Upper lobe of right lung (tissue), 1 donor: ENCODE measurements around the gene DNAJB12. TPM values are rescaled to one million over a fixed set of nuclear protein-coding genes. Genes with fewer than 3 reads are reported as not detected.
A peak's percentile ranks its signal among the peaks of the same experiment; 100 is the strongest.

Experiments
- ATAC-seq: fragments of 200-7000 bp; cut with Tn5 transposase; one replicate; pipeline ENCODE4 v1.9.1; 2020; ENCODE audit warnings: mild to moderate bottlenecking, moderate library complexity
- DNase-seq: peaks from one replicate; pipeline ENCODE4 v3.0.0-alpha.2; 2020
- H3K27ac ChIP-seq: fragments of 200-600 bp; one replicate; pipeline ENCODE4 v1.8.0; 2022
- H3K27me3 ChIP-seq: fragments of 200-600 bp; one replicate; pipeline ENCODE4 v1.8.0; 2022; ENCODE audit warnings: mild to moderate bottlenecking
- H3K36me3 ChIP-seq: fragments of 200-600 bp; one replicate; pipeline ENCODE4 v1.8.0; 2022
- H3K4me1 ChIP-seq: fragments of 200-600 bp; one replicate; pipeline ENCODE4 v1.8.0; 2022
- H3K4me3 ChIP-seq: fragments of 200-600 bp; one replicate; pipeline ENCODE4 v1.8.0; 2022; ENCODE audit warnings: mild to moderate bottlenecking
- H3K9me3 ChIP-seq: fragments of 200-600 bp; one replicate; pipeline ENCODE4 v1.8.0; 2022
- intact Hi-C: fragments of 100-400 bp; cut with DNase I; formaldehyde crosslinking; loops from one replicate; pipeline ENCODE4 v1.11.0; 2022
- total RNA-seq: library from RNA; stranded (reverse); fragmentation: NEBNext Ultra II Directional; extraction: Animal tissue kit (Norgen Biotek cat#: 25700); gene quantifications from one replicate; pipeline ENCODE4 v1.2.1, GENCODE V29; 2021
- TF ChIP-seq, protein P1 (sequence below): fragments of 200-600 bp; IDR thresholded peaks from one replicate; pipeline ENCODE4 v1.8.0; 2022; ENCODE audit warnings: antibody characterized with exemption
- donor health status: DM: no; HTN: yes; CAD: no; lungs with severe emphysema.

DNAJB12 gene
- total RNA-seq, 1 donor from 2014 or later, result 39.9 TPM

DNA sequence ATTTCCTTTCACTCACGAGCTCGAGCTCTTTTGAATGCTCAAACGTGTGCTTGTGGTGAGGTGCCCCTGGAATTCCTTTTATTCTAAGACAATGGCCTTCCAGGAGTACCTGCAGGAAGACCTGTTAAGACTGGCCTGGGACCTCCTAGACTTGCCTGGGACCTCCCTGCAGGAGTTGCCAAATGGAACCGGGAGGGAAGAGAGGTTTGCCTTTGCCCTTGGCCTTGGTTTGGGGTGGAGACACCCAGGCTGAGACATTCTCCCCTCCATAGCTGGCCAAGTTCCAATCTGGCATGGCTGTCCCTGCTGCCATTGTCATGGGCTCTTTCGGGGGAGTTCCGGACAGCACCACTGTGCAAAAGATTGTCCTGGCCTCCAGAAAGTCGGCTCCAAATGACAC lies 39.7 kb downstream of the DNAJB12 start:
- no peak overlapping the region for H3K4me3 ChIP-seq
- no peaks in the 10 kb centered on the region for H3K27me3 ChIP-seq
- no peaks in the 10 kb centered on the region for H3K9me3 ChIP-seq
- TF ChIP-seq, protein P1, sequence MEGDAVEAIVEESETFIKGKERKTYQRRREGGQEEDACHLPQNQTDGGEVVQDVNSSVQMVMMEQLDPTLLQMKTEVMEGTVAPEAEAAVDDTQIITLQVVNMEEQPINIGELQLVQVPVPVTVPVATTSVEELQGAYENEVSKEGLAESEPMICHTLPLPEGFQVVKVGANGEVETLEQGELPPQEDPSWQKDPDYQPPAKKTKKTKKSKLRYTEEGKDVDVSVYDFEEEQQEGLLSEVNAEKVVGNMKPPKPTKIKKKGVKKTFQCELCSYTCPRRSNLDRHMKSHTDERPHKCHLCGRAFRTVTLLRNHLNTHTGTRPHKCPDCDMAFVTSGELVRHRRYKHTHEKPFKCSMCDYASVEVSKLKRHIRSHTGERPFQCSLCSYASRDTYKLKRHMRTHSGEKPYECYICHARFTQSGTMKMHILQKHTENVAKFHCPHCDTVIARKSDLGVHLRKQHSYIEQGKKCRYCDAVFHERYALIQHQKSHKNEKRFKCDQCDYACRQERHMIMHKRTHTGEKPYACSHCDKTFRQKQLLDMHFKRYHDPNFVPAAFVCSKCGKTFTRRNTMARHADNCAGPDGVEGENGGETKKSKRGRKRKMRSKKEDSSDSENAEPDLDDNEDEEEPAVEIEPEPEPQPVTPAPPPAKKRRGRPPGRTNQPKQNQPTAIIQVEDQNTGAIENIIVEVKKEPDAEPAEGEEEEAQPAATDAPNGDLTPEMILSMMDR, result no peak
- H3K27ac ChIP-seq, result peak overlapping the region; percentile 65
- H3K4me1 ChIP-seq, result peaks cover 62% of the 10 kb centered on the region
- no peak for DNase-seq
- no peaks in the 10 kb centered on the region for H3K36me3 ChIP-seq
- ATAC-seq, result no peak
- intact Hi-C loops, result no loop called here

DNA sequence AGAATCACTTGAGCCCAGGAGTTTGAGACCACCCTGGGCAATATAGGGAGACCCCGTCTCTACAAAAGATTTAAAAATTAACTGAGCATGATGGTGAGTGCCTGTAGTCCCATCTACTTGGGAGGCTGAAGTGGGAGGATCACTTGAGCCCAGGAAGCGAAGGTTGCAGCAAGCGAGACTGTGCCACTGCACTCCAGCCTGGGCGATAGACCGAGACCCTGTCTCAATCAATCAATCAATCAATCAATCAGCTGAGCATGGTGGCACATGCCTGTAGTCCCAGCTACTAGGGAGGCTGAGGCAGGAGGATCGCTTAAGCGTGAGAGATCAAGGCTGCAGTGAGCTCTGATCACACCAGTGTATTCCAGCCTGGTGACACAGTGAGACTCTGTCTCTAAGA lies 40.5 kb downstream of the DNAJB12 start:
- Histone ChIP-seq H3K27me3 (no peaks in the 10 kb centered on the region), H3K27ac (peak overlapping the region; percentile 65), H3K4me3 (no peak overlapping the region), H3K4me1 (peaks cover 67% of the 10 kb centered on the region), H3K36me3 (no peaks in the 10 kb centered on the region), H3K9me3 (no peaks in the 10 kb centered on the region)
- intact Hi-C loops, result no loop called here
- no peak for DNase-seq
- ATAC-seq, result no peak
- TF ChIP-seq, protein P1, result no peak

DNA sequence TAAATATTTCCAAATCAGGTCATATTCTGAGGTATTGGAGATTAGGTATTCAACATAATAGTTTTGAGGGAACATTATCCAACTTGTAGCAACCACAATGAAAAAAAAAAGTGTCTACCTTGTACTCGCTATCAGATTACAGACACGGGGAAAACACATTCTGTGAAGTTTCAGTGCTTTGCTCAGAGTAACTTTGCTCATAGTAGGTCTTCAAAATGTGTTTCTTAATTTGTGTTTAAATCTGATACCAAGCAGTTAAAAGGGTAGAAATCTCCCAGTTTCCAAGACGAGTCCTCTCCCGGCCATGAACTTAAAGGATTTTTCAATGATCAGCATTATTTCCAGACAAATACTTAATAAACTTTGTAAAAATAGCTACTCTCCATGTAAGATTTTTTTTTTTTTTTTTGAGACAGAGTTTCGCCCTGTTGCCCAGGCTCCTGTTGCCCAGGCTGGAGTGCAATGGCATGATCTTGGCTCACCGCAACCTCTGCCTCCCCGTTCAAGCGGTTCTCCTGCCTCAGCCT lies 41.8 kb downstream of the DNAJB12 start:
- Histone ChIP-seq H3K36me3 (no peaks in the 10 kb centered on the region), H3K27me3 (no peaks in the 10 kb centered on the region), H3K9me3 (no peaks in the 10 kb centered on the region), H3K4me1 (peaks cover 67% of the 10 kb centered on the region), H3K4me3 (no peak overlapping the region), H3K27ac (no peak overlapping the region)
- ATAC-seq (no peak), DNase-seq (no peak)
- intact Hi-C loops, result no loop called here
- TF ChIP-seq, protein P1, result no peak

DNA sequence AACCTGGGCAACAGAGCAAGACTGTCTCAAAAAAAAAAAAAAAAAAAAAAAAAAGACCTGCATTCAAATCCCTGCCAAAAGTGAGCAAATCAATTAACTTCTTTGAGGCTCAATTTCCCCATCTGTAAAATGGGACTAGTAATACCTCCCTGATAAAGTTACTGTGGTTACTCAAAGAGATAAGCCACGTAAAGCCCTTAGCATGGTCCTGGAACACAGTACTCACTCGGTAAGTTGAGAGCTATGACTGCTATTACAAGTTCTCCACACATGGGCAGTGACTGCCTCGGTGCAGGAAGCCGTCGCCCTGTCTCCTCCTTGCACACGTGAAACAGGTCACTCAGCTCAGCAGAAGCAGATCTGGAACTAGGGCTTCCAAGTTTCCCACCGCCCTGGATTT lies 43.1 kb downstream of the DNAJB12 start:
- DNase-seq (no peak), ATAC-seq (no peak)
- no peaks in the 10 kb centered on the region for H3K27me3 ChIP-seq
- no peaks in the 10 kb centered on the region for H3K9me3 ChIP-seq
- no peak overlapping the region for H3K27ac ChIP-seq
- intact Hi-C loops, result no loop called here
- H3K4me1 ChIP-seq, result peaks cover 57% of the 10 kb centered on the region
- H3K4me3 ChIP-seq, result no peak overlapping the region
- TF ChIP-seq, protein P1, result no peak
- H3K36me3 ChIP-seq, result no peaks in the 10 kb centered on the region

DNA sequence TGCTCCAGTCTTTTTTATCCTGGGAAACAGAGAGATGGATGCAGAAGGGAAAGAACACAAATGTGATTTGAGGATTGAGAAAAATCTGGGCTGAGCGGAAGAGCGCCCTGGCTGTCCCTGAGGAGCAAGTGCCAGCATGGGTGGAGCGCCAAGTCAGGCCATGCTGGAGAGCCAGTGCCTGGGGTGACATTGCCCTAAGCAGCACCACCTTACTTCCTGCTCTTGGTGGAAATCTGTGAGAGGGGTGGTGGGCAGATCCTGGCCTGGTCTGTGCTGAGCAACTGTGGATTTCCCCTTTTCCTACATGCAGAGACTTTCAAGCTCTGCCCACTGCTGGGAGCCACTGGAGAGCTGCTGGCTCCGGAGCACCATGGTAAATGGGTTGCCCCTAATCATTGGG lies 44.1 kb downstream of the DNAJB12 start:
- Histone ChIP-seq H3K4me1 (peaks cover 57% of the 10 kb centered on the region), H3K36me3 (no peaks in the 10 kb centered on the region), H3K27me3 (no peaks in the 10 kb centered on the region), H3K27ac (peak overlapping the region; percentile 52), H3K9me3 (no peaks in the 10 kb centered on the region), H3K4me3 (no peak overlapping the region)
- TF ChIP-seq, protein P1, result no peak
- ATAC-seq, result peak; percentile 43
- intact Hi-C loops, result no loop called here
- no peak for DNase-seq

DNA sequence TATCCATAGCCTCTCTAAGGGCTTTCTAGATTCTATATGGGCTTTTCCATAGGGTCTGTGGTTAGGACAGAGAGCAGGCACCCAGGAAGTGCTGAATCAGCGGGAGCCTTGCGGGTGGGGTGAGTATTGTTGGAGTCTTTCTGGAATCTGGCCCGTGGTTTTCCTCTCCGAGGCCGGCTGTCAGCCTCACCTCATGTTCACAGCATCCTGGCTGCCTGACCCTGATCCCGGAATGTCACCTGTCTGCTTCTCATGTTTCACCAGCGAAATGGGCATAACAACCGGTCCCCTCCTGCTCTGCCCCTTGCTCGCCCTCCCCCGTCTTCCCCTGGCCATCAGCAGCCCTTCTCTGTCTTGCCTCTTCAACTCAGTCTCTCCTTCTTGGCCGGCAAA lies 44.5 kb downstream of the DNAJB12 start:
- H3K4me1 ChIP-seq, result peaks cover 56% of the 10 kb centered on the region
- DNase-seq, result no peak
- ATAC-seq, result no peak
- intact Hi-C loops, result no loop called here
- H3K27ac ChIP-seq, result peak overlapping the region; percentile 52
- H3K36me3 ChIP-seq, result no peaks in the 10 kb centered on the region
- H3K9me3 ChIP-seq, result no peaks in the 10 kb centered on the region
- H3K4me3 ChIP-seq, result no peak overlapping the region
- no peaks in the 10 kb centered on the region for H3K27me3 ChIP-seq
- TF ChIP-seq, protein P1, result no peak
